Hematopoietic multipotent progenitor cell treated with erythropoietin and hydrocortisone succinate and interleukin-3 and kit ligand, for 17 days (in vitro differentiated cells): ENCODE data around the gene FBL.
"Not testable (repeated sequence)": the region's sequence is repeated elsewhere in the genome, so short reads cannot be mapped to it uniquely, and the experiment has no call there.

ENCODE experiments used
- DNase-seq: peaks from one replicate; pipeline ENCODE4 v3.0.0-alpha.2; 2015; ENCODE audit warnings: low spot score

FBL gene

GRCh38 chr19:39845933-39846677 lies at the start of gene FBL:
FBL (minus strand) TSS chr19:39846379; CDS start chr19:39846300, 79 bp downstream.
- peak; percentile 97 for DNase-seq

GRCh38 chr19:39895096-39895495 lies 48.9 kb upstream of the FBL start:
- DNase-seq = not testable (repeated sequence)

- DNase-seq = not testable (repeated sequence)
Observed at GRCh38 chr19:39894236-39894606, 48.0 kb upstream of the FBL start.

GRCh38 chr19:39893366-39894235 lies 47.4 kb upstream of the FBL start:
- DNase-seq = not testable (repeated sequence)

- not testable (repeated sequence) for DNase-seq
Observed at GRCh38 chr19:39892506-39892902, 46.3 kb upstream of the FBL start.

- DNase-seq = not testable (repeated sequence)
Observed at GRCh38 chr19:39891660-39892505, 45.7 kb upstream of the FBL start.

GRCh38 chr19:39890755-39891551 lies 44.8 kb upstream of the FBL start:
- no peak for DNase-seq

GRCh38 chr19:39889872-39890754 lies 43.9 kb upstream of the FBL start:
- DNase-seq = not testable (repeated sequence)

- DNase-seq = not testable (repeated sequence)
Observed at GRCh38 chr19:39887456-39887951, 41.3 kb upstream of the FBL start.

GRCh38 chr19:39885821-39886554 lies 39.8 kb upstream of the FBL start:
- not testable (repeated sequence) for DNase-seq

GRCh38 chr19:39884721-39885120 lies 38.5 kb upstream of the FBL start:
- DNase-seq = not testable (repeated sequence)

- not testable (repeated sequence) for DNase-seq
Observed at GRCh38 chr19:39882645-39883044, 36.5 kb upstream of the FBL start.

- DNase-seq = peak; percentile 17
Observed at GRCh38 chr19:39881495-39882110, 35.4 kb upstream of the FBL start.

GRCh38 chr19:39880241-39880640 lies 34.1 kb upstream of the FBL start:
- not testable (repeated sequence) for DNase-seq

- DNase-seq = not testable (repeated sequence)
Observed at GRCh38 chr19:39879796-39880195, 33.6 kb upstream of the FBL start.

- not testable (repeated sequence) for DNase-seq
Observed at GRCh38 chr19:39878866-39879265, 32.7 kb upstream of the FBL start.

- DNase-seq = no peak
Observed at GRCh38 chr19:39878398-39878797, 32.2 kb upstream of the FBL start.

- DNase-seq = not testable (repeated sequence)
Observed at GRCh38 chr19:39877982-39878381, 31.8 kb upstream of the FBL start.

- not testable (repeated sequence) for DNase-seq
Observed at GRCh38 chr19:39877488-39877887, 31.3 kb upstream of the FBL start.
